GM18520 (cell line): ENCODE data around the gene ZNF202.
"Not testable (repeated sequence)": the region's sequence is repeated elsewhere in the genome, so short reads cannot be mapped to it uniquely, and the experiment has no call there.

Experiments
- ATAC-seq: cut with Tn5 transposase; IDR thresholded peaks from one replicate; pipeline ENCODE4 v1.9.1; 2021; ENCODE audit not compliant: unreplicated experiment

ZNF202 gene

GRCh38 chr11:123741159-123742030 lies at the start of gene ZNF202:
TSS of gene ZNF202 (minus strand) at chr11:123741660. CDS start at chr11:123730888, 10,772 bp downstream.
- ATAC-seq, result peak; percentile 99

GRCh38 chr11:123783536-123783935 lies 42.1 kb upstream of the ZNF202 start:
- ATAC-seq, result no peak

GRCh38 chr11:123778511-123778910 lies 37.1 kb upstream of the ZNF202 start:
- no peak for ATAC-seq

GRCh38 chr11:123775715-123776549 lies 34.5 kb upstream of the ZNF202 start:
- no peak for ATAC-seq

- no peak for ATAC-seq
Measured at GRCh38 chr11:123775289-123775688, 33.8 kb upstream of the ZNF202 start.

- no peak for ATAC-seq
Measured at GRCh38 chr11:123773959-123774358, 32.5 kb upstream of the ZNF202 start.

- ATAC-seq, result no peak
Measured at GRCh38 chr11:123773026-123773425, 31.6 kb upstream of the ZNF202 start.

GRCh38 chr11:123771664-123772063 lies 30.2 kb upstream of the ZNF202 start:
- ATAC-seq, result no peak

- ATAC-seq, result no peak
Measured at GRCh38 chr11:123770712-123771111, 29.3 kb upstream of the ZNF202 start.

- no peak for ATAC-seq
Measured at GRCh38 chr11:123765601-123766000, 24.1 kb upstream of the ZNF202 start.

- no peak for ATAC-seq
Measured at GRCh38 chr11:123762422-123762821, 21.0 kb upstream of the ZNF202 start.

GRCh38 chr11:123760894-123761293 lies 19.4 kb upstream of the ZNF202 start:
- peak; percentile 57 for ATAC-seq

- ATAC-seq, result no peak
Measured at GRCh38 chr11:123757976-123758375, 16.5 kb upstream of the ZNF202 start.

GRCh38 chr11:123755813-123756212 lies 14.4 kb upstream of the ZNF202 start:
- no peak for ATAC-seq

GRCh38 chr11:123755344-123755743 lies 13.9 kb upstream of the ZNF202 start:
- no peak for ATAC-seq

- ATAC-seq, result no peak
Measured at GRCh38 chr11:123754101-123754568, 12.7 kb upstream of the ZNF202 start, which contains the start of gene OR6X1. TSS of gene OR6X1 (minus strand) at chr11:123754518. CDS start at chr11:123754518, 0 bp downstream.

- ATAC-seq, result no peak
Measured at GRCh38 chr11:123753110-123753509, 11.7 kb upstream of the ZNF202 start.

GRCh38 chr11:123751781-123752180 lies 10.3 kb upstream of the ZNF202 start:
- ATAC-seq, result no peak

- not testable (repeated sequence) for ATAC-seq
Measured at GRCh38 chr11:123748349-123748748, 6.9 kb upstream of the ZNF202 start.

GRCh38 chr11:123745764-123746451 lies 4.4 kb upstream of the ZNF202 start:
- no peak for ATAC-seq

- no peak for ATAC-seq
Measured at GRCh38 chr11:123742724-123743120, 1.3 kb upstream of the ZNF202 start.
